Thyroid gland (tissue), 4 donors: ENCODE results near the gene TTC9. TPM values are rescaled to one million over a fixed set of nuclear protein-coding genes. Genes with fewer than 3 reads are reported as not detected.

ENCODE experiments used
- DNase-seq, 2 donors: peaks; one replicate each; pipeline ENCODE4 v3.0.0-alpha.2; 2019
- H3K27ac ChIP-seq, 3 donors: fragments of 200-600 bp; sonication (generic); 1 replicate in 2 of 3; 2 replicates in 1 of 3; pipeline ENCODE4 v1.5.1; 2016 to 2019; ENCODE audit warnings: mild to moderate bottlenecking in 1 of 3, moderate library complexity in 1 of 3
- H3K27me3 ChIP-seq: fragments of 200-600 bp; sonication (generic); one replicate; pipeline ENCODE4 v1.5.1; 2019
- H3K36me3 ChIP-seq, 2 donors: fragments of 200-600 bp; sonication (generic); one replicate each; pipeline ENCODE4 v1.5.1; 2016 to 2019
- H3K4me1 ChIP-seq, 2 donors: fragments of 200-600 bp; sonication (generic); one replicate each; pipeline ENCODE4 v1.5.1; 2017 to 2019
- H3K4me3 ChIP-seq, 3 donors: fragments of 200-600 bp; sonication (generic); replicated peaks in 1 of 3; 1 replicate in 2 of 3; 2 replicates in 1 of 3; pipeline ENCODE4 v1.5.1; 2016; ENCODE audit warnings: mild to moderate bottlenecking in 1 of 3
- H3K9me3 ChIP-seq: fragments of 200-600 bp; sonication (generic); one replicate; pipeline ENCODE4 v1.5.1; 2017
- POLR2A ChIP-seq, 2 donors: fragments of 450-650 bp; IDR thresholded peaks; one replicate each; pipeline ENCODE4 v1.6.1; 2017; ENCODE audit warnings: antibody characterized with exemption in 2 of 2, mild to moderate bottlenecking in 2 of 2, moderate library complexity in 1 of 2
- WGBS, 2 donors: methylation state at CpG; one replicate each; pipeline ENCODE4 v1.1.5; 2017; 5-methylcytosine and 5-hydroxymethylcytosine counted together
- intact Hi-C: fragments of 100-400 bp; cut with DNase I; formaldehyde crosslinking; loops from one replicate; pipeline ENCODE4 v1.15.1; 2023
- total RNA-seq, 4 donors: library from RNA; depleted of rRNA; stranded (reverse); fragments of >200 nt; gene quantifications; one replicate each; pipeline ENCODE4 v1.2.3, GENCODE V29; 2016
- TF ChIP-seq, protein P1 (sequence below), 6 experiments: fragments of 200-600 bp in 3 of 6; fragments of 450-650 bp in 3 of 6; sonication (generic) in 3 of 6; IDR thresholded peaks; one replicate each; pipeline ENCODE4 v1.5.1; 2016 to 2019; ENCODE audit warnings: antibody characterized with exemption in 6 of 6, mild to moderate bottlenecking in 2 of 6, inconsistent platforms in 1 of 6, moderate library complexity in 1 of 6

The TTC9 gene
- total RNA-seq, 4 donors from 2014 or later = 5.7 to 9.4 (median 7.2) TPM

DNA sequence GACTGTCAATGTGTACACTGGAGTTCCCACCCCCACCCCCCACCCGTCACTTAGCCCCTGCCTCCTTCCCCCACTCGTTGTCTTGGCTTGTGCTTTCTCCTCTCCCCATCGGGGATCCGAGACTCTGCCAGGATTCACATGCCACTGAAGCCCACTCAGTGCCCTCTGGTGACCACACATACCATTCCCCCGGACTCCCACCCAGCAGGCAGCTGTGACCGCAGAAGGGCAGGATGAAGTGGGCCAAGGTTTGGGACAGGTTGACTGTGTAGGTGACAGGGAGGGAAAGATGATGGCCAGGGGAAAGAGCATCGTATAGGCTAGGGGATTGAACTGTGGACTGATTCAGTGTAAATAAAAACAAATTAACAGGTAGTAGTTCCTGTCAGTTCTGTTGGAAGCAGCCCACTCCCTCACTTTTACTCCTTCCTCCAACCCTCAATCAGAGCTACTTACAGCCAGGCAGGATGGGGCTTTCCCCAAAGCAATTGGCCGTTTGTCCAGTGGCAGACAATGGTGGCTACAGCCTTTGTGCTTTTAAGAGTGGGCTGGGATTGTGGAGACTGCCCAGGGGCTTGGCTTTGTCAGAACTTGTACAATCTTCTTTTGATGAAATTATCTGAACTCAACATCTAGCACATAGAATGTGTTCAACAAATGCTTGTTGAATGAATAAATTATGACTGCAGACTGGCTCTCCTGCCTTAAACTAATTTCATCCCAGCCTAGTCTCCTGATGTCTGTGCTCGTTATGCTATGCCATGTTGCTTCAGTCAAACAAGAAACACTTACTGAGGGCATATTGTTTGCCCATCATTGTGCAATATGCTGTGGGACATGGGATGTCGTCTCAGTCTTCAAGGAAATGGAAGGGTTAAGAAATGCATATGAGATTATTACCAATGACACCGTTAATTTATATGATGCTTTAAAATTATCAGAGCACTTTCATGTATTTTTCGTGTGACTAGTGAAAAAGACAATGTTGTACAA lies 30.2 kb downstream of the TTC9 start:
- no peak for DNase-seq
- intact Hi-C loops = loop anchor here (5.0 kb wide), 1 partner anchor 35 kb away; no protein-coding TSS in a partner anchor
- WGBS, 2 donors = 81 to 90% methylated on average over 11 to 12 of the region's 12 CpGs
- peaks cover 0 to 5% of the 10 kb centered on the region in 2 donors for H3K4me1 ChIP-seq
- H3K4me3 ChIP-seq = no peak overlapping the region
- no peaks in the 10 kb centered on the region for H3K27me3 ChIP-seq
- no peak overlapping the region for H3K27ac ChIP-seq
- TF ChIP-seq POLR2A (IDR thresholded peaks at IDR 0.05) = no peak
- TF ChIP-seq, protein P1, sequence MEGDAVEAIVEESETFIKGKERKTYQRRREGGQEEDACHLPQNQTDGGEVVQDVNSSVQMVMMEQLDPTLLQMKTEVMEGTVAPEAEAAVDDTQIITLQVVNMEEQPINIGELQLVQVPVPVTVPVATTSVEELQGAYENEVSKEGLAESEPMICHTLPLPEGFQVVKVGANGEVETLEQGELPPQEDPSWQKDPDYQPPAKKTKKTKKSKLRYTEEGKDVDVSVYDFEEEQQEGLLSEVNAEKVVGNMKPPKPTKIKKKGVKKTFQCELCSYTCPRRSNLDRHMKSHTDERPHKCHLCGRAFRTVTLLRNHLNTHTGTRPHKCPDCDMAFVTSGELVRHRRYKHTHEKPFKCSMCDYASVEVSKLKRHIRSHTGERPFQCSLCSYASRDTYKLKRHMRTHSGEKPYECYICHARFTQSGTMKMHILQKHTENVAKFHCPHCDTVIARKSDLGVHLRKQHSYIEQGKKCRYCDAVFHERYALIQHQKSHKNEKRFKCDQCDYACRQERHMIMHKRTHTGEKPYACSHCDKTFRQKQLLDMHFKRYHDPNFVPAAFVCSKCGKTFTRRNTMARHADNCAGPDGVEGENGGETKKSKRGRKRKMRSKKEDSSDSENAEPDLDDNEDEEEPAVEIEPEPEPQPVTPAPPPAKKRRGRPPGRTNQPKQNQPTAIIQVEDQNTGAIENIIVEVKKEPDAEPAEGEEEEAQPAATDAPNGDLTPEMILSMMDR (IDR thresholded peaks at IDR 0.05) = no peak
- H3K36me3 ChIP-seq = no peaks in the 10 kb centered on the region
- H3K9me3 ChIP-seq = no peaks in the 10 kb centered on the region

DNA sequence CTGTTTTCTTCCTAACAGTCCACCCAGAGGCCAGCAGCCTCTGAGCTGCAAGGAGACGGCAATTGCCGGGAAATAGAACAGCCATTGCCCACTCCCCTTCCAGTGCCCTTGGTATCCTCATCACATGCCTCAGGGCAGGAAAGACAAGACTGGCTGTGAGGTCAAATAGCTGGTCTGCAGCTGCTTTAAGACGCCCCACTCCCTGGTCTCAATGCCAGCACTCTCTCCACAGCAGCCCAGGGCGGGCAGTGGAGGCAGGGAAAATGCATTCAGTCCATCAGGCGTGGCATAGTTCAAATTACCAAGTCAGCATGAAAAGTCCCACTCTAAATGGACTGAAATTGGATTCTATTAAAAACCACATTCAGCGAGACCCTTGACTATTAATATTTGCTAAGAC lies 35.6 kb downstream of the TTC9 start:
- H3K9me3 ChIP-seq = no peaks in the 10 kb centered on the region
- H3K4me3 ChIP-seq = no peak overlapping the region
- WGBS, 2 donors = 95% methylated on average over 6 of the region's 6 CpGs
- H3K36me3 ChIP-seq = no peaks in the 10 kb centered on the region
- DNase-seq = no peak
- H3K4me1 ChIP-seq = no peaks in the 10 kb centered on the region
- TF ChIP-seq, protein P1 (IDR thresholded peaks at IDR 0.05) = no peak
- no peak for TF ChIP-seq POLR2A (IDR thresholded peaks at IDR 0.05)
- H3K27me3 ChIP-seq = no peaks in the 10 kb centered on the region
- intact Hi-C loops = no loop called here
- H3K27ac ChIP-seq = no peak overlapping the region

DNA sequence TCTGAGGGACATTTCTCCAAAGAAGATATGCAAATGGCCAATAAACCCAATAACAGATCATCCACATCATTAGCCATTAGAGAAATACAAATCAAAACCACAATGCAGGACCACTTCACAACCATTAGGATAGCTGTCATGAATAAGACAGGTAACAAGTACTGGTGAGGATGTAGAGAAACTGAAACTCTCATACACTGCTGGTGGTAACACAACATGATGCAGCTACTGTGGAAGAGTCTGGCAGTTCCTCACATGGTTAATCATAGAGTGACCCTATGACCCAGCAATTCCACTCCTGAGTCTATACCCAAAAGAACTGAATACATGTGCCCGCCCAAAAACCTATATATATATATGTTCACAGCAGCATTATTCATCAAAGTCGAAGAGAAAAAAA lies 39.0 kb downstream of the TTC9 start:
- peaks cover 11 to 21% of the 10 kb centered on the region in 2 donors for H3K4me1 ChIP-seq
- no peaks in the 10 kb centered on the region for H3K36me3 ChIP-seq
- DNase-seq = no peak
- H3K4me3 ChIP-seq = no peak overlapping the region
- no peaks in the 10 kb centered on the region for H3K9me3 ChIP-seq
- H3K27ac ChIP-seq = no peak overlapping the region
- 98 to 99% methylated on average over 2 of the region's 2 CpGs for WGBS, 2 donors
- TF ChIP-seq, protein P1 (IDR thresholded peaks at IDR 0.05) = no peak
- no peak for TF ChIP-seq POLR2A (IDR thresholded peaks at IDR 0.05)
- intact Hi-C loops = no loop called here
- no peaks in the 10 kb centered on the region for H3K27me3 ChIP-seq

DNA sequence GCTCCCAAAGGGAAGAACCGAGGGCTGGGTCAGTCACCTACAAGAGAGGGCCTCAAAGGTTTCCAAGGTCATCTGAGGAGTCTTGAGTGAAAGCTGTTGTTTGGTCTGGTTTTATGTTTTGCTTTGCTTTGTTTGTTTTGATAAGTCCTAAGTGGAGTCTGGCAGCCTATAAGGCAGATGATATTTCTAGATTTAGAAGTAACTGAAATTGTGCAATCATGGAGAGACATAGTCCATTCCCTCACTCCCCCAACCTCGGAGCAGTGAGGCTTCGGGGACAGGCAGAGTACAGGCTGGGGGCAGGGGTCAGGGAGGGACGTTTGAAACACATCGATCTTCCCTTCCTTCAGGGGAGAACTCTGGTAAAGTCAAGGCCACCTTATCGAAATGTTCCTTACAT lies 42.3 kb downstream of the TTC9 start:
- DNase-seq = no peak
- no peaks in the 10 kb centered on the region for H3K9me3 ChIP-seq
- 46 to 49% methylated on average over 6 of the region's 6 CpGs for WGBS, 2 donors
- intact Hi-C loops = no loop called here
- no peak for TF ChIP-seq POLR2A (IDR thresholded peaks at IDR 0.05)
- TF ChIP-seq, protein P1 (IDR thresholded peaks at IDR 0.05) = no peak
- no peaks in the 10 kb centered on the region for H3K36me3 ChIP-seq
- peak overlapping the region in 2 of 3 donors; percentile 27 to 45 for H3K27ac ChIP-seq
- no peak overlapping the region for H3K4me3 ChIP-seq
- H3K4me1 ChIP-seq = peaks cover 11 to 21% of the 10 kb centered on the region in 2 donors
- H3K27me3 ChIP-seq = no peaks in the 10 kb centered on the region
